Osteoblast (primary cell): ENCODE data around the gene SEMA4B. TPM values are rescaled to one million over a fixed set of nuclear protein-coding genes. Genes with fewer than 3 reads are reported as not detected.
A peak's percentile ranks its signal among the peaks of the same experiment; 100 is the strongest.

Source experiments
- DNase-seq: peaks from one replicate; pipeline ENCODE4 v3.0.0; 2011; ENCODE audit warnings: low spot score, mixed read lengths; ENCODE audit not compliant: insufficient read length; ENCODE audit errors: missing footprints
- H2AFZ ChIP-seq: 2 replicates; pipeline ENCODE4 v1.6.0; 2011; ENCODE audit warnings: mild to moderate bottlenecking, low read length
- H3K27ac ChIP-seq: 2 replicates; pipeline ENCODE4 v1.5.1; 2011; ENCODE audit warnings: mild to moderate bottlenecking, low read depth, low read length, moderate library complexity
- H3K27me3 ChIP-seq: 2 replicates; pipeline ENCODE4 v1.6.0; 2012; ENCODE audit warnings: mild to moderate bottlenecking, control low read depth, inconsistent platforms, low read length, moderate library complexity; ENCODE audit not compliant: insufficient read depth
- H3K36me3 ChIP-seq: 2 replicates; pipeline ENCODE4 v1.5.1; 2011; ENCODE audit warnings: mild to moderate bottlenecking, low read length, control low read depth, moderate library complexity; ENCODE audit not compliant: insufficient read depth
- H3K4me1 ChIP-seq: 2 replicates; pipeline ENCODE4 v1.5.1; 2011; ENCODE audit warnings: mild to moderate bottlenecking, low read length, control low read depth, moderate library complexity; ENCODE audit not compliant: insufficient read depth
- H3K4me2 ChIP-seq: 2 replicates; pipeline ENCODE4 v1.6.0; 2011; ENCODE audit warnings: mild to moderate bottlenecking, low read length; ENCODE audit not compliant: insufficient read depth
- H3K4me3 ChIP-seq: fragments of 200-600 bp; sonication (generic); 3 replicates; pipeline ENCODE4 v1.5.1; 2012; ENCODE audit warnings: mild to moderate bottlenecking, low read length, inconsistent platforms; ENCODE audit not compliant: insufficient read depth
- H3K79me2 ChIP-seq: 2 replicates; pipeline ENCODE4 v1.6.0; 2012; ENCODE audit warnings: mild to moderate bottlenecking, low read length, control low read depth, inconsistent platforms; ENCODE audit not compliant: insufficient read depth
- H3K9me3 ChIP-seq: 2 replicates; pipeline ENCODE4 v1.5.1; 2011; ENCODE audit warnings: low read depth, low read length, control low read depth
- H4K20me1 ChIP-seq: 2 replicates; pipeline ENCODE4 v1.6.0; 2012; ENCODE audit warnings: mild to moderate bottlenecking, low read length, control low read depth; ENCODE audit not compliant: insufficient read depth
- CTCF ChIP-seq: IDR thresholded peaks from 2 replicates; pipeline ENCODE4 v1.5.1; 2011; ENCODE audit warnings: mild to moderate bottlenecking, low read depth, low read length, moderate library complexity; ENCODE audit errors: extremely low read depth
- total RNA-seq: library from RNA; depleted of rRNA; stranded (reverse); fragments of >200 nt; gene quantifications from 2 replicates; pipeline ENCODE4 v1.2.3, GENCODE V29; 2012

Gene SEMA4B
- total RNA-seq, 1 donor: 8.7 TPM

GRCh38 chr15:90165659-90166489 lies 35.3 kb upstream of the SEMA4B start:
- no peak overlapping the region for H2AFZ ChIP-seq
- H3K79me2 ChIP-seq: no peaks in the 10 kb centered on the region
- H3K27ac ChIP-seq: peak overlapping the region; percentile 87
- H3K4me3 ChIP-seq: peak overlapping the region; percentile 7
- H3K4me2 ChIP-seq: peak overlapping the region; percentile 70
- no peaks in the 10 kb centered on the region for H3K36me3 ChIP-seq
- TF ChIP-seq CTCF: no peak
- H3K27me3 ChIP-seq: no peaks in the 10 kb centered on the region
- H4K20me1 ChIP-seq: no peaks in the 10 kb centered on the region
- H3K4me1 ChIP-seq: peaks cover 16% of the 10 kb centered on the region
- peak; percentile 94 for DNase-seq
- H3K9me3 ChIP-seq: no peaks in the 10 kb centered on the region

- no peaks in the 10 kb centered on the region for H3K36me3 ChIP-seq
- no peak for TF ChIP-seq CTCF
- H2AFZ ChIP-seq: no peak overlapping the region
- H3K9me3 ChIP-seq: no peaks in the 10 kb centered on the region
- H4K20me1 ChIP-seq: no peaks in the 10 kb centered on the region
- H3K4me3 ChIP-seq: no peak overlapping the region
- no peak for DNase-seq
- H3K4me2 ChIP-seq: no peak overlapping the region
- peaks cover 16% of the 10 kb centered on the region for H3K4me1 ChIP-seq
- no peaks in the 10 kb centered on the region for H3K27me3 ChIP-seq
- no peaks in the 10 kb centered on the region for H3K79me2 ChIP-seq
- no peak overlapping the region for H3K27ac ChIP-seq
Observed at GRCh38 chr15:90167121-90167520, 34.0 kb upstream of the SEMA4B start.

GRCh38 chr15:90171623-90172022 lies 29.5 kb upstream of the SEMA4B start:
- Histone ChIP-seq H3K36me3 (no peaks in the 10 kb centered on the region), H3K27ac (no peak overlapping the region), H2AFZ (no peak overlapping the region), H3K27me3 (no peaks in the 10 kb centered on the region), H3K9me3 (no peaks in the 10 kb centered on the region), H3K4me3 (no peak overlapping the region), H3K4me2 (no peak overlapping the region), H4K20me1 (no peaks in the 10 kb centered on the region), H3K79me2 (no peaks in the 10 kb centered on the region), H3K4me1 (no peaks in the 10 kb centered on the region)
- DNase-seq: no peak
- TF ChIP-seq CTCF: no peak

- DNase-seq: no peak
- Histone ChIP-seq H4K20me1 (no peaks in the 10 kb centered on the region), H3K4me1 (no peaks in the 10 kb centered on the region), H3K27me3 (no peaks in the 10 kb centered on the region), H3K4me3 (no peak overlapping the region), H3K36me3 (no peaks in the 10 kb centered on the region), H2AFZ (no peak overlapping the region), H3K27ac (no peak overlapping the region), H3K79me2 (no peaks in the 10 kb centered on the region), H3K4me2 (no peak overlapping the region), H3K9me3 (no peaks in the 10 kb centered on the region)
- TF ChIP-seq CTCF: no peak
Observed at GRCh38 chr15:90173372-90173771, 27.8 kb upstream of the SEMA4B start.
